ENCODE data around the gene RARG. TPM values are rescaled to one million over a fixed set of nuclear protein-coding genes. Genes with fewer than 3 reads are reported as not detected.
"Not testable (repeated sequence)": the region's sequence is repeated elsewhere in the genome, so short reads cannot be mapped to it uniquely, and the experiment has no call there.

The RARG gene
- total RNA-seq, 1 experiment from 2014 or later, result 1.7 TPM

GRCh38 chr12:53184828-53185227, 47.2 kb downstream of the RARG start:
- Histone ChIP-seq H3K36me3 (ENCODE audit: insufficient read depth, low read length) (peaks cover 61% of the 10 kb centered on the region), H2AFZ (ENCODE audit: low read length) (no peak overlapping the region), H3K79me2 (ENCODE audit: low read length) (peaks cover 30% of the 10 kb centered on the region), H3K9me2 (replicated peaks; ENCODE audit: insufficient read depth, low read length) (no peaks in the 10 kb centered on the region), H3K27ac (ENCODE audit: low read length) (no peak overlapping the region), H3K9me3 (ENCODE audit: low read length) (no peaks in the 10 kb centered on the region), H3K27me3 (ENCODE audit: low read length) (no peaks in the 10 kb centered on the region), H3K4me1 (ENCODE audit: low read length) (peaks cover 24% of the 10 kb centered on the region), H3K4me2 (ENCODE audit: low read depth, low read length, poor library complexity, severe bottlenecking) (no peak overlapping the region), H3K9ac (ENCODE audit: low read length) (no peak overlapping the region), H3K4me3 (ENCODE audit: low read length) (no peak overlapping the region), H4K20me1 (ENCODE audit: insufficient read depth, low read depth, low read length) (no peaks in the 10 kb centered on the region; the same call in 1 of the 2 replicates)
- no peak for DNase-seq

GRCh38 chr12:53182903-53183302, 49.1 kb downstream of the RARG start:
- Histone ChIP-seq H3K4me2 (ENCODE audit: low read depth, low read length, poor library complexity, severe bottlenecking) (peak overlapping the region; percentile 83), H2AFZ (ENCODE audit: low read length) (no peak overlapping the region), H3K79me2 (ENCODE audit: low read length) (peaks cover 33% of the 10 kb centered on the region), H3K9ac (ENCODE audit: low read length) (0 out of 2 replicates have a peak overlapping the region, but pooled peaks have one; percentile 16), H3K9me3 (ENCODE audit: low read length) (no peaks in the 10 kb centered on the region), H3K27ac (ENCODE audit: low read length) (no peak overlapping the region), H3K4me1 (ENCODE audit: low read length) (peaks cover 34% of the 10 kb centered on the region), H3K4me3 (ENCODE audit: low read length) (no peak overlapping the region), H3K27me3 (ENCODE audit: low read length) (no peaks in the 10 kb centered on the region), H3K36me3 (ENCODE audit: insufficient read depth, low read length) (peaks cover 58% of the 10 kb centered on the region), H3K9me2 (replicated peaks; ENCODE audit: insufficient read depth, low read length) (no peaks in the 10 kb centered on the region), H4K20me1 (ENCODE audit: insufficient read depth, low read depth, low read length) (no peaks in the 10 kb centered on the region; the same call in 1 of the 2 replicates)
- no peak for DNase-seq

GRCh38 chr12:53181935-53182334, 50.1 kb downstream of the RARG start:
- Histone ChIP-seq H4K20me1 (ENCODE audit: insufficient read depth, low read depth, low read length) (no peaks in the 10 kb centered on the region; the same call in 1 of the 2 replicates), H2AFZ (ENCODE audit: low read length) (no peak overlapping the region), H3K9ac (ENCODE audit: low read length) (peak overlapping the region; percentile 96), H3K4me3 (ENCODE audit: low read length) (peak overlapping the region; percentile 95), H3K36me3 (ENCODE audit: insufficient read depth, low read length) (peaks cover 48% of the 10 kb centered on the region), H3K79me2 (ENCODE audit: low read length) (peaks cover 33% of the 10 kb centered on the region), H3K27ac (ENCODE audit: low read length) (peak overlapping the region; percentile 87; the same call in 1 of the 2 replicates), H3K9me2 (replicated peaks; ENCODE audit: insufficient read depth, low read length) (no peaks in the 10 kb centered on the region), H3K4me2 (ENCODE audit: low read depth, low read length, poor library complexity, severe bottlenecking) (peak overlapping the region; percentile 83), H3K9me3 (ENCODE audit: low read length) (no peaks in the 10 kb centered on the region), H3K4me1 (ENCODE audit: low read length) (peaks cover 34% of the 10 kb centered on the region), H3K27me3 (ENCODE audit: low read length) (no peaks in the 10 kb centered on the region)
- DNase-seq, result no peak

GRCh38 chr12:53180931-53181645, 50.9 kb downstream of the RARG start:
- H3K9me2 ChIP-seq (replicated peaks; ENCODE audit: insufficient read depth, low read length), result no peaks in the 10 kb centered on the region
- no peaks in the 10 kb centered on the region; the same call in 1 of the 2 replicates for H4K20me1 ChIP-seq (ENCODE audit: insufficient read depth, low read depth, low read length)
- no peaks in the 10 kb centered on the region for H3K27me3 ChIP-seq (ENCODE audit: low read length)
- peak; percentile 92 for DNase-seq
- peak overlapping the region; percentile 83 for H3K4me2 ChIP-seq (ENCODE audit: low read depth, low read length, poor library complexity, severe bottlenecking)
- peak overlapping the region; percentile 87 for H3K27ac ChIP-seq (ENCODE audit: low read length)
- H2AFZ ChIP-seq (ENCODE audit: low read length), result 0 out of 2 replicates have a peak overlapping the region, but pooled peaks have one; percentile 70
- H3K4me1 ChIP-seq (ENCODE audit: low read length), result peaks cover 34% of the 10 kb centered on the region
- peaks cover 33% of the 10 kb centered on the region for H3K79me2 ChIP-seq (ENCODE audit: low read length)
- peaks cover 41% of the 10 kb centered on the region for H3K36me3 ChIP-seq (ENCODE audit: insufficient read depth, low read length)
- H3K9me3 ChIP-seq (ENCODE audit: low read length), result no peaks in the 10 kb centered on the region
- peak overlapping the region; percentile 96 for H3K9ac ChIP-seq (ENCODE audit: low read length)
- peak overlapping the region; percentile 95 for H3K4me3 ChIP-seq (ENCODE audit: low read length)

GRCh38 chr12:53180220-53180930, 51.6 kb downstream of the RARG start, which contains the start of the genes CSAD and ZNF740:
Gene CSAD (minus strand): TSS chr12:53180925. CDS start chr12:53173470, 7,455 bp downstream.
Gene ZNF740 (plus strand): TSS chr12:53180722. CDS start chr12:53181984, 1,262 bp downstream.
- H3K9ac ChIP-seq (ENCODE audit: low read length), result peak within 1 kb of the TSS; percentile 96
- H2AFZ ChIP-seq (ENCODE audit: low read length), result peak within 1 kb of the TSS; percentile 71
- peaks cover 33% of the 10 kb centered on the region for H3K36me3 ChIP-seq (ENCODE audit: insufficient read depth, low read length)
- H3K79me2 ChIP-seq (ENCODE audit: low read length), result peaks cover 33% of the 10 kb centered on the region
- no peaks in the 10 kb centered on the region for H3K9me2 ChIP-seq (replicated peaks; ENCODE audit: insufficient read depth, low read length)
- H4K20me1 ChIP-seq (ENCODE audit: insufficient read depth, low read depth, low read length), result no peaks in the 10 kb centered on the region; the same call in 1 of the 2 replicates
- H3K27ac ChIP-seq (ENCODE audit: low read length), result peak within 1 kb of the TSS; percentile 87
- DNase-seq, result peak; percentile 99
- no peaks in the 10 kb centered on the region for H3K9me3 ChIP-seq (ENCODE audit: low read length)
- H3K4me2 ChIP-seq (ENCODE audit: low read depth, low read length, poor library complexity, severe bottlenecking), result peak within 1 kb of the TSS; percentile 83
- peak within 1 kb of the TSS; percentile 95 for H3K4me3 ChIP-seq (ENCODE audit: low read length)
- peaks cover 34% of the 10 kb centered on the region for H3K4me1 ChIP-seq (ENCODE audit: low read length)
- H3K27me3 ChIP-seq (ENCODE audit: low read length), result no peaks in the 10 kb centered on the region

GRCh38 chr12:53179687-53180219, 52.3 kb downstream of the RARG start:
- DNase-seq, result peak; percentile 59
- H3K27me3 ChIP-seq (ENCODE audit: low read length), result no peaks in the 10 kb centered on the region
- peak overlapping the region; percentile 96 for H3K9ac ChIP-seq (ENCODE audit: low read length)
- H4K20me1 ChIP-seq (ENCODE audit: insufficient read depth, low read depth, low read length), result no peaks in the 10 kb centered on the region; the same call in 1 of the 2 replicates
- peak overlapping the region; percentile 95 for H3K4me3 ChIP-seq (ENCODE audit: low read length)
- no peaks in the 10 kb centered on the region for H3K9me3 ChIP-seq (ENCODE audit: low read length)
- no peaks in the 10 kb centered on the region for H3K9me2 ChIP-seq (replicated peaks; ENCODE audit: insufficient read depth, low read length)
- peak overlapping the region; percentile 87 for H3K27ac ChIP-seq (ENCODE audit: low read length)
- H3K4me1 ChIP-seq (ENCODE audit: low read length), result peaks cover 34% of the 10 kb centered on the region
- peak overlapping the region; percentile 83 for H3K4me2 ChIP-seq (ENCODE audit: low read depth, low read length, poor library complexity, severe bottlenecking)
- peaks cover 27% of the 10 kb centered on the region for H3K36me3 ChIP-seq (ENCODE audit: insufficient read depth, low read length)
- peaks cover 33% of the 10 kb centered on the region for H3K79me2 ChIP-seq (ENCODE audit: low read length)
- H2AFZ ChIP-seq (ENCODE audit: low read length), result peak overlapping the region; percentile 71

GRCh38 chr12:53178803-53179202, 53.2 kb downstream of the RARG start:
- H2AFZ ChIP-seq (ENCODE audit: low read length); H3K9me3 ChIP-seq (ENCODE audit: low read length); H3K27me3 ChIP-seq (ENCODE audit: low read length); DNase-seq; H4K20me1 ChIP-seq (ENCODE audit: insufficient read depth, low read depth, low read length); H3K9me2 ChIP-seq (replicated peaks; ENCODE audit: insufficient read depth, low read length); H3K27ac ChIP-seq (ENCODE audit: low read length): not testable (repeated sequence)
- H3K79me2 ChIP-seq (ENCODE audit: low read length), result peaks cover 33% of the 10 kb centered on the region
- peak overlapping the region; percentile 83 for H3K4me2 ChIP-seq (ENCODE audit: low read depth, low read length, poor library complexity, severe bottlenecking)
- H3K9ac ChIP-seq (ENCODE audit: low read length), result peak overlapping the region; percentile 96; the same call in 1 of the 2 replicates
- H3K4me1 ChIP-seq (ENCODE audit: low read length), result peaks cover 34% of the 10 kb centered on the region
- peak overlapping the region; percentile 95 for H3K4me3 ChIP-seq (ENCODE audit: low read length)
- peaks cover 21% of the 10 kb centered on the region for H3K36me3 ChIP-seq (ENCODE audit: insufficient read depth, low read length)

- Histone ChIP-seq H3K4me1 (ENCODE audit: low read length) (peaks cover 24% of the 10 kb centered on the region), H3K79me2 (ENCODE audit: low read length) (peaks cover 19% of the 10 kb centered on the region)
- H3K27me3 ChIP-seq (ENCODE audit: low read length); H3K36me3 ChIP-seq (ENCODE audit: insufficient read depth, low read length); H3K27ac ChIP-seq (ENCODE audit: low read length); H3K4me3 ChIP-seq (ENCODE audit: low read length); DNase-seq; H2AFZ ChIP-seq (ENCODE audit: low read length); H3K9me2 ChIP-seq (replicated peaks; ENCODE audit: insufficient read depth, low read length); H3K9me3 ChIP-seq (ENCODE audit: low read length); H4K20me1 ChIP-seq (ENCODE audit: insufficient read depth, low read depth, low read length); H3K9ac ChIP-seq (ENCODE audit: low read length); H3K4me2 ChIP-seq (ENCODE audit: low read depth, low read length, poor library complexity, severe bottlenecking): not testable (repeated sequence)
Measured at GRCh38 chr12:53177447-53177846, 54.6 kb downstream of the RARG start.

Measured in Karpas-422 (cell line).